Effector memory CD4-positive, alpha-beta T cell (primary cell): Measurements from ENCODE around the gene ATP6V1B1.

Source experiments
- DNase-seq, 3 donors: peaks; one replicate each; pipeline ENCODE4 v3.0.0-alpha.2; 2020
- H3K27ac ChIP-seq: 2 replicates; pipeline ENCODE4 v1.7.0; 2013; ENCODE audit warnings: mild to moderate bottlenecking, low read length, moderate library complexity; ENCODE audit not compliant: insufficient read depth, poor library complexity, severe bottlenecking
- H3K27me3 ChIP-seq: replicated peaks from 2 replicates; pipeline ENCODE4 v1.7.0; 2013; ENCODE audit warnings: mild to moderate bottlenecking, low read length; ENCODE audit not compliant: insufficient read depth, control insufficient read depth, poor library complexity, severe bottlenecking
- H3K36me3 ChIP-seq: 2 replicates; pipeline ENCODE4 v1.7.0; 2013; ENCODE audit warnings: mild to moderate bottlenecking, low read length, moderate library complexity; ENCODE audit not compliant: control insufficient read depth, insufficient read depth
- H3K4me1 ChIP-seq: 2 replicates; pipeline ENCODE4 v1.7.0; 2013; ENCODE audit warnings: low read length, mild to moderate bottlenecking; ENCODE audit not compliant: control insufficient read depth, insufficient read depth, poor library complexity, severe bottlenecking
- H3K4me3 ChIP-seq: 2 replicates; pipeline ENCODE4 v1.7.0; 2013; ENCODE audit warnings: low read length, low read depth, mild to moderate bottlenecking; ENCODE audit not compliant: insufficient read depth, poor library complexity, severe bottlenecking
- H3K9me3 ChIP-seq: 2 replicates; pipeline ENCODE4 v1.7.0; 2013; ENCODE audit warnings: mild to moderate bottlenecking, low read length, moderate library complexity; ENCODE audit not compliant: control insufficient read depth

The ATP6V1B1 gene

GRCh38 chr2:70943205-70943871 lies 7.6 kb downstream of the ATP6V1B1 start:
- no peak overlapping the region for H3K4me3 ChIP-seq
- no peak overlapping the region for H3K27ac ChIP-seq
- H3K36me3 ChIP-seq, result no peaks in the 10 kb centered on the region
- no peak for DNase-seq
- no peaks in the 10 kb centered on the region for H3K4me1 ChIP-seq
- peaks cover 3% of the 10 kb centered on the region for H3K27me3 ChIP-seq
- no peaks in the 10 kb centered on the region for H3K9me3 ChIP-seq

GRCh38 chr2:70944111-70944690 lies 8.5 kb downstream of the ATP6V1B1 start:
- Histone ChIP-seq H3K4me1 (no peaks in the 10 kb centered on the region), H3K27ac (no peak overlapping the region), H3K27me3 (peaks cover 3% of the 10 kb centered on the region), H3K4me3 (no peak overlapping the region), H3K36me3 (no peaks in the 10 kb centered on the region), H3K9me3 (no peaks in the 10 kb centered on the region)
- DNase-seq, result no peak

GRCh38 chr2:70946832-70947442 lies 11.2 kb downstream of the ATP6V1B1 start:
- Histone ChIP-seq H3K27me3 (peaks cover 3% of the 10 kb centered on the region), H3K4me1 (no peaks in the 10 kb centered on the region), H3K9me3 (no peaks in the 10 kb centered on the region), H3K4me3 (no peak overlapping the region), H3K36me3 (no peaks in the 10 kb centered on the region), H3K27ac (no peak overlapping the region)
- peak in 2 of 3 donors; percentile 15 to 24 for DNase-seq

- Histone ChIP-seq H3K4me3 (no peak overlapping the region), H3K4me1 (no peaks in the 10 kb centered on the region), H3K9me3 (no peaks in the 10 kb centered on the region), H3K27ac (no peak overlapping the region), H3K27me3 (peaks cover 3% of the 10 kb centered on the region), H3K36me3 (no peaks in the 10 kb centered on the region)
- DNase-seq, result no peak
Measured at GRCh38 chr2:70947556-70948184, 12.0 kb downstream of the ATP6V1B1 start.

GRCh38 chr2:70948337-70949003 lies 12.8 kb downstream of the ATP6V1B1 start:
- no peaks in the 10 kb centered on the region for H3K9me3 ChIP-seq
- H3K36me3 ChIP-seq, result no peaks in the 10 kb centered on the region
- no peaks in the 10 kb centered on the region for H3K4me1 ChIP-seq
- peak; percentile 46 to 59 (median 50) for DNase-seq
- no peak overlapping the region for H3K27ac ChIP-seq
- H3K4me3 ChIP-seq, result peak overlapping the region; percentile 15
- peaks cover 3% of the 10 kb centered on the region for H3K27me3 ChIP-seq

- Histone ChIP-seq H3K4me3 (no peak overlapping the region), H3K27me3 (peaks cover 3% of the 10 kb centered on the region), H3K36me3 (no peaks in the 10 kb centered on the region), H3K4me1 (no peaks in the 10 kb centered on the region), H3K9me3 (no peaks in the 10 kb centered on the region), H3K27ac (no peak overlapping the region)
- no peak for DNase-seq
Measured at GRCh38 chr2:70949086-70949485, 13.4 kb downstream of the ATP6V1B1 start.

GRCh38 chr2:70954886-70955285 lies 19.2 kb downstream of the ATP6V1B1 start:
- Histone ChIP-seq H3K27ac (no peak overlapping the region), H3K36me3 (no peaks in the 10 kb centered on the region), H3K9me3 (no peaks in the 10 kb centered on the region), H3K4me1 (no peaks in the 10 kb centered on the region), H3K27me3 (no peaks in the 10 kb centered on the region), H3K4me3 (no peak overlapping the region)
- DNase-seq, result no peak

GRCh38 chr2:70956141-70956540 lies 20.4 kb downstream of the ATP6V1B1 start:
- no peaks in the 10 kb centered on the region for H3K4me1 ChIP-seq
- no peak overlapping the region for H3K4me3 ChIP-seq
- H3K9me3 ChIP-seq, result no peaks in the 10 kb centered on the region
- no peaks in the 10 kb centered on the region for H3K27me3 ChIP-seq
- H3K36me3 ChIP-seq, result no peaks in the 10 kb centered on the region
- DNase-seq, result no peak
- no peak overlapping the region for H3K27ac ChIP-seq

GRCh38 chr2:70957798-70958197 lies 22.1 kb downstream of the ATP6V1B1 start:
- no peak overlapping the region for H3K4me3 ChIP-seq
- no peaks in the 10 kb centered on the region for H3K27me3 ChIP-seq
- H3K36me3 ChIP-seq, result no peaks in the 10 kb centered on the region
- no peaks in the 10 kb centered on the region for H3K9me3 ChIP-seq
- no peak overlapping the region for H3K27ac ChIP-seq
- no peak for DNase-seq
- no peaks in the 10 kb centered on the region for H3K4me1 ChIP-seq
